Ovary (tissue), 9 donors: ENCODE measurements around the gene BRAP. TPM values are rescaled to one million over a fixed set of nuclear protein-coding genes. Genes with fewer than 3 reads are reported as not detected.

Experiments
- DNase-seq, 5 donors: peaks; one replicate each; pipeline ENCODE4 v3.0.0-alpha.2; 2019 to 2020
- H3K27ac ChIP-seq, 2 donors: fragments of 200-600 bp; one replicate each; pipeline versions ENCODE4 v1.5.1 to v1.8.0; 2019 to 2022
- H3K27me3 ChIP-seq: fragments of 200-600 bp; one replicate; pipeline ENCODE4 v1.8.0; 2022
- H3K36me3 ChIP-seq: fragments of 200-600 bp; sonication (generic); one replicate; pipeline ENCODE4 v1.5.1; 2019
- H3K4me1 ChIP-seq: one replicate; pipeline ENCODE4 v1.8.1; 2013; ENCODE audit warnings: mild to moderate bottlenecking, moderate library complexity; ENCODE audit not compliant: insufficient read depth
- H3K4me3 ChIP-seq: fragments of 200-600 bp; sonication (generic); one replicate; pipeline ENCODE4 v1.5.1; 2017
- H3K9me3 ChIP-seq, 2 donors: fragments of 200-600 bp in 1 of 2; sonication (generic) in 1 of 2; one replicate each; pipeline versions ENCODE4 v1.5.1 to v1.8.1; 2013 to 2019; ENCODE audit warnings: mild to moderate bottlenecking in 1 of 2, moderate library complexity in 1 of 2
- EP300 ChIP-seq: sonication (generic); formaldehyde crosslinking; IDR thresholded peaks from one replicate; pipeline ENCODE4 v1.6.1; 2017; ENCODE audit warnings: antibody characterized with exemption
- POLR2A ChIP-seq: fragments of 450-650 bp; IDR thresholded peaks from one replicate; pipeline ENCODE4 v1.6.1; 2017; ENCODE audit warnings: antibody characterized with exemption, mild to moderate bottlenecking, moderate library complexity
- WGBS, 3 donors: extraction: QIAGEN DNeasy Blood & Tissue Kit in 1 of 3; methylation state at CpG; one replicate each; pipeline versions ENCODE4 v1.1.5 to v1.1.7; 2013 to 2017; 5-methylcytosine and 5-hydroxymethylcytosine counted together
- intact Hi-C, 4 donors: fragments of 100-400 bp; cut with DNase I; formaldehyde crosslinking; loops; one replicate each; pipeline versions ENCODE4 v1.11.0 to v1.15.1; 2022 to 2023
- polyA plus RNA-seq, 2 donors: library from polyadenylated mRNA; stranded (reverse); fragments of 200-250 nt in 1 of 2; fragments of 350-450 nt in 1 of 2; fragmentation: Illumina TruSeq in 1 of 2; extraction: RNeasy Lipid Tissue Mini Kit (QIAGEN cat#74804) in 1 of 2; gene quantifications; one replicate each; pipeline ENCODE4 v1.2.3, GENCODE V29; 2013 to 2014
- total RNA-seq, 7 donors: library from RNA; depleted of rRNA in 2 of 7; stranded (reverse); fragments of >200 nt in 2 of 7; fragmentation: NEBNext Ultra II Directional in 3 of 7; extraction: Animal tissue kit (Norgen Biotek cat#: 25700) in 3 of 7; gene quantifications; one replicate each; pipeline versions ENCODE4 v1.1.0 to v1.2.4, GENCODE V29; 2016 to 2023
- TF ChIP-seq, protein P1 (sequence below), 3 donors: fragments of 450-650 bp in 2 of 3; fragments of 200-600 bp in 1 of 3; IDR thresholded peaks; one replicate each; pipeline versions ENCODE4 v1.5.1 to v1.8.0; 2016 to 2022; ENCODE audit warnings: antibody characterized with exemption in 3 of 3, mild to moderate bottlenecking in 1 of 3
- donor health status: DM: no; HTN: no; CAD: no; lungs with moderate emphysema.
- donor health status: DM: no; HTN: no; CAD: no.
- donor health status: Bipolar disorder and iron deficiency.
- donor health status: DM: yes; HTN: yes; CAD: no.
- donor health status: DM: no; HTN: no; CAD: no.
- donor health status: DM: yes; HTN: yes; CAD: no.

Gene BRAP
- total and polyA plus RNA-seq, 9 donors: 9.5 to 24.4 (median 16.9) TPM

DNA sequence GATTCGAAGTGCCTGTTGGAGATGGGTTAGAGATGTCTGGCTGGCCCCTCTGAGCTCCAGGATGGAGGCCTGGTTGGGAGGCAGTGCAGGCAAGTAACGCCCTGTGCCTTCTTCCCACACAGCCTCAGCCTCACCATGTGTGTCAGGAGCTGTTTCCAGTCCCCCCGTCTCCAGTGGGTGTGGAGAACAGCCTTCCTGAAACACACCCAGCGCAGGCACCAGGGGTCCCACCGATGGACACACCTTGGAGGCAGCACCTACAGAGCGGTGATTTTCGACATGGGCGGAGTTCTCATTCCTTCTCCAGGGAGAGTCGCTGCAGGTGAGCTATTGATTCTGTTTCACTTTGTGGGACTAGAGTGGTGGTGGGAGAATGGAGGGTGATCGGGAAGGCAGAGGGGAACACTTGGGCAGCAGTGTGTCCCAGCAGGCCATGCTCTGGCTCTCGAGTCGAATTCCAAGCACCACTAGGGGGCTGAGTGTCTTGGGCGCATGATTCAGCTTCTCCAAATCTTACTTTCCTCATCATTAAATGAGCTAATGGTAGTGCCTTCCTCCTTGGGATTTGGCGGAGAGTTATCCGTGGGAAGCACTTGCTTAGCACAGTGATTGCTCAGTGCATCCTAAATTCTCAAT is 6.9 kb upstream of the BRAP start:
- no peak overlapping the region for H3K27ac ChIP-seq
- H3K27me3 ChIP-seq: no peaks in the 10 kb centered on the region
- no peaks in the 10 kb centered on the region for H3K4me1 ChIP-seq
- TF ChIP-seq POLR2A (no peak), EP300 (no peak)
- TF ChIP-seq, protein P1, sequence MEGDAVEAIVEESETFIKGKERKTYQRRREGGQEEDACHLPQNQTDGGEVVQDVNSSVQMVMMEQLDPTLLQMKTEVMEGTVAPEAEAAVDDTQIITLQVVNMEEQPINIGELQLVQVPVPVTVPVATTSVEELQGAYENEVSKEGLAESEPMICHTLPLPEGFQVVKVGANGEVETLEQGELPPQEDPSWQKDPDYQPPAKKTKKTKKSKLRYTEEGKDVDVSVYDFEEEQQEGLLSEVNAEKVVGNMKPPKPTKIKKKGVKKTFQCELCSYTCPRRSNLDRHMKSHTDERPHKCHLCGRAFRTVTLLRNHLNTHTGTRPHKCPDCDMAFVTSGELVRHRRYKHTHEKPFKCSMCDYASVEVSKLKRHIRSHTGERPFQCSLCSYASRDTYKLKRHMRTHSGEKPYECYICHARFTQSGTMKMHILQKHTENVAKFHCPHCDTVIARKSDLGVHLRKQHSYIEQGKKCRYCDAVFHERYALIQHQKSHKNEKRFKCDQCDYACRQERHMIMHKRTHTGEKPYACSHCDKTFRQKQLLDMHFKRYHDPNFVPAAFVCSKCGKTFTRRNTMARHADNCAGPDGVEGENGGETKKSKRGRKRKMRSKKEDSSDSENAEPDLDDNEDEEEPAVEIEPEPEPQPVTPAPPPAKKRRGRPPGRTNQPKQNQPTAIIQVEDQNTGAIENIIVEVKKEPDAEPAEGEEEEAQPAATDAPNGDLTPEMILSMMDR (IDR thresholded peaks at IDR 0.05): no peak
- WGBS, 3 donors: 83 to 87% (median 86%) methylated on average over 15 of the region's 15 CpGs
- no peaks in the 10 kb centered on the region for H3K9me3 ChIP-seq
- intact Hi-C loops: no loop called here
- no peak for DNase-seq
- no peak overlapping the region for H3K4me3 ChIP-seq
- H3K36me3 ChIP-seq: no peaks in the 10 kb centered on the region

GRCh38 chr12:111691262-111691661 is 5.5 kb upstream of the BRAP start:
- Histone ChIP-seq H3K4me1 (peaks cover 4% of the 10 kb centered on the region), H3K9me3 (no peaks in the 10 kb centered on the region), H3K36me3 (no peaks in the 10 kb centered on the region), H3K4me3 (no peak overlapping the region), H3K27me3 (no peaks in the 10 kb centered on the region), H3K27ac (no peak overlapping the region)
- WGBS, 3 donors: 91 to 96% (median 94%) methylated on average over 3 of the region's 3 CpGs
- TF ChIP-seq EP300 (no peak), POLR2A (no peak)
- TF ChIP-seq, protein P1 (IDR thresholded peaks at IDR 0.05): no peak
- intact Hi-C loops: no loop called here
- DNase-seq: no peak

DNA sequence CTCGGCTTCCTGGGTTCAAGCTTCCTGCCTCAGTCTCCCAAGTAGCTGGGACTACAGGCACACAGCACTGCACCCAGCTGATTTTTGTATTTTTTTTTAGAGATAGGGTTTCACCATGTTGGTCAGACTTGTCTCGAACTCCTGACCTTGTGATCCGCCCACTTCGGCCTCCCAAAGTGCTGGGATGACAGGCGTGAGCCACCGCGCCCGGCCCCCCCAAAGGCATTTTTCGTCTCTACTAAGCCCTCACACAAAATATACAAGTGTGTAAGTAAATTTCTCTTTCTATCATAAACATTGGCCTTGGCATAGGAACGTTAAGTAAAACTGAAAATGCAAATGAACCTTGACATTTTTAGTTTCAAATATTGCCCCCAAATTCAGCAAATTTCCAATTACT is 2.2 kb upstream of the BRAP start:
- Histone ChIP-seq H3K9me3 (no peaks in the 10 kb centered on the region), H3K27ac (no peak overlapping the region), H3K27me3 (no peaks in the 10 kb centered on the region), H3K4me3 (no peak overlapping the region), H3K36me3 (no peaks in the 10 kb centered on the region), H3K4me1 (peaks cover 9% of the 10 kb centered on the region)
- TF ChIP-seq EP300 (no peak), POLR2A (no peak)
- TF ChIP-seq, protein P1 (IDR thresholded peaks at IDR 0.05): no peak
- WGBS, 3 donors: 83 to 86% (median 86%) methylated on average over 10 of the region's 10 CpGs
- no peak for DNase-seq
- intact Hi-C loops: loop anchor here in 1 of 4 donors (10.0 kb wide), 1 partner anchor 293 kb away; no protein-coding TSS in a partner anchor

DNA sequence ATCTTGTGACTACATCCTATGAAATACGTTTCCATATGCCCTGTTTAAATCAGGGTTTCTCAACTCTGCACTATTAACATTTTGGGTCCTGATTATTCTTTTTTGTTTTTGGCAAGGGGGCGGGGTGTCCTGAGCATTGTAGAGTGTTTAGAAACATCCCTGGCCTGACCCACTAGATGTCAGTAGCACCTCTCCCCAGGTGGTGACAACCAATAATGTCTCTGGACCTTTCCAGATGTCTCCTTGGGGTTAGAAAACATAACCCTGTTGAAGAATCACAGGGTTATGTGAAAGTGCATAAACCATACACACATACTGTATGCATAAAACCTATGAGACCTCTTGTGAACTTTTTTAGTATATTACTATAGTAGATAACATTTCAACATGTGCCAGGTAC is 1.5 kb upstream of the BRAP start:
- Histone ChIP-seq H3K36me3 (no peaks in the 10 kb centered on the region), H3K27me3 (no peaks in the 10 kb centered on the region), H3K4me3 (no peak overlapping the region), H3K27ac (no peak overlapping the region), H3K4me1 (peaks cover 9% of the 10 kb centered on the region), H3K9me3 (no peaks in the 10 kb centered on the region)
- no peak for DNase-seq
- 50 to 67% (median 50%) methylated on average over 2 of the region's 2 CpGs for WGBS, 3 donors
- intact Hi-C loops: loop anchor here in 1 of 4 donors (10.0 kb wide), 1 partner anchor 292 kb away; no protein-coding TSS in a partner anchor
- TF ChIP-seq EP300 (no peak), POLR2A (no peak)
- TF ChIP-seq, protein P1 (IDR thresholded peaks at IDR 0.05): no peak
